Calu3 (cell line): Measurements from ENCODE around the gene RGS9BP. TPM values are rescaled to one million over a fixed set of nuclear protein-coding genes. Genes with fewer than 3 reads are reported as not detected.
A peak's percentile ranks its signal among the peaks of the same experiment; 100 is the strongest.
"Not testable (repeated sequence)": the region's sequence is repeated elsewhere in the genome, so short reads cannot be mapped to it uniquely, and the experiment has no call there.

Experiments used
- BruUV-seq: library from RNA; stranded (reverse); fragments of 400-500 nt; replicated peaks from 2 replicates; lab custom pipeline; 2021; lab: Mats Ljungman, UMichigan
- CTCF ChIA-PET: fragments of 300-600 bp; sonication (Branson Sonifier 250); formaldehyde crosslinking; loops from one replicate; lab custom pipeline; 2022; ENCODE audit warnings: antibody characterized with exemption; lab: Charles Lee
- DNase-seq: peaks from one replicate; pipeline ENCODE4 v3.0.0; 2022
- H3K27ac Mint-ChIP-seq: one replicate; pipeline ENCODE4 v1.8.0; 2022; ENCODE audit warnings: mixed read lengths; ENCODE audit not compliant: unreplicated experiment
- H3K27me3 Mint-ChIP-seq: one replicate; pipeline ENCODE4 v1.8.0; 2022; ENCODE audit warnings: mixed read lengths; ENCODE audit not compliant: unreplicated experiment
- H3K36me3 Mint-ChIP-seq: one replicate; pipeline ENCODE4 v1.8.0; 2022; ENCODE audit warnings: mild to moderate bottlenecking, moderate library complexity, mixed read lengths; ENCODE audit not compliant: insufficient read depth, unreplicated experiment
- H3K4me1 Mint-ChIP-seq: one replicate; pipeline ENCODE4 v1.8.0; 2022; ENCODE audit warnings: mild to moderate bottlenecking, low read depth, mixed read lengths; ENCODE audit not compliant: unreplicated experiment
- H3K4me3 Mint-ChIP-seq: one replicate; pipeline ENCODE4 v1.8.0; 2022; ENCODE audit warnings: mild to moderate bottlenecking, low read depth, moderate library complexity, mixed read lengths; ENCODE audit not compliant: unreplicated experiment
- H3K9me3 Mint-ChIP-seq: one replicate; pipeline ENCODE4 v1.8.0; 2022; ENCODE audit warnings: low read depth, mixed read lengths; ENCODE audit not compliant: unreplicated experiment
- intact Hi-C: fragments of 100-400 bp; cut with micrococcal nuclease; formaldehyde crosslinking; loops from one replicate; pipeline ENCODE4 v1.10.0; 2022; ENCODE audit not compliant: unreplicated experiment
- total RNA-seq: library from RNA; stranded (reverse); gene quantifications from 2 replicates; pipeline ENCODE4 v1.2.3, GENCODE V29; 2022
- TF ChIP-seq, protein P1 (sequence below): fragments of 200-600 bp; IDR thresholded peaks from one replicate; pipeline ENCODE4 v1.8.0; 2022; ENCODE audit warnings: antibody characterized with exemption; ENCODE audit not compliant: unreplicated experiment

Gene RGS9BP
- total RNA-seq, 1 experiment from 2014 or later: 0.28 TPM

- TF ChIP-seq, protein P1, sequence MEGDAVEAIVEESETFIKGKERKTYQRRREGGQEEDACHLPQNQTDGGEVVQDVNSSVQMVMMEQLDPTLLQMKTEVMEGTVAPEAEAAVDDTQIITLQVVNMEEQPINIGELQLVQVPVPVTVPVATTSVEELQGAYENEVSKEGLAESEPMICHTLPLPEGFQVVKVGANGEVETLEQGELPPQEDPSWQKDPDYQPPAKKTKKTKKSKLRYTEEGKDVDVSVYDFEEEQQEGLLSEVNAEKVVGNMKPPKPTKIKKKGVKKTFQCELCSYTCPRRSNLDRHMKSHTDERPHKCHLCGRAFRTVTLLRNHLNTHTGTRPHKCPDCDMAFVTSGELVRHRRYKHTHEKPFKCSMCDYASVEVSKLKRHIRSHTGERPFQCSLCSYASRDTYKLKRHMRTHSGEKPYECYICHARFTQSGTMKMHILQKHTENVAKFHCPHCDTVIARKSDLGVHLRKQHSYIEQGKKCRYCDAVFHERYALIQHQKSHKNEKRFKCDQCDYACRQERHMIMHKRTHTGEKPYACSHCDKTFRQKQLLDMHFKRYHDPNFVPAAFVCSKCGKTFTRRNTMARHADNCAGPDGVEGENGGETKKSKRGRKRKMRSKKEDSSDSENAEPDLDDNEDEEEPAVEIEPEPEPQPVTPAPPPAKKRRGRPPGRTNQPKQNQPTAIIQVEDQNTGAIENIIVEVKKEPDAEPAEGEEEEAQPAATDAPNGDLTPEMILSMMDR: no peak
- peak overlapping the region; percentile 90 for H3K27ac Mint-ChIP-seq
- peak overlapping the region; percentile 82 for H3K4me3 Mint-ChIP-seq
- H3K27me3 Mint-ChIP-seq: no peaks in the 10 kb centered on the region
- DNase-seq: peak; percentile 63
- peaks cover 4% of the 10 kb centered on the region for H3K9me3 Mint-ChIP-seq
- intact Hi-C loops: no loop called here
- H3K36me3 Mint-ChIP-seq: peaks cover 43% of the 10 kb centered on the region
- CTCF ChIA-PET: interaction anchor here (0.5 to 1.2 kb wide), 2 partner anchors 16 to 18 kb away, joined by 3 to 6 read pairs; partner anchors contain the start of genes ANKRD27 and RGS9BP
- peaks cover 56% of the 10 kb centered on the region for H3K4me1 Mint-ChIP-seq
- no TSS peak for BruUV-seq
Measured at GRCh38 chr19:32691952-32692726, 16.5 kb downstream of the RGS9BP start.

- DNase-seq: no peak
Measured at GRCh38 chr19:32692727-32693061, 17.0 kb downstream of the RGS9BP start.

DNA sequence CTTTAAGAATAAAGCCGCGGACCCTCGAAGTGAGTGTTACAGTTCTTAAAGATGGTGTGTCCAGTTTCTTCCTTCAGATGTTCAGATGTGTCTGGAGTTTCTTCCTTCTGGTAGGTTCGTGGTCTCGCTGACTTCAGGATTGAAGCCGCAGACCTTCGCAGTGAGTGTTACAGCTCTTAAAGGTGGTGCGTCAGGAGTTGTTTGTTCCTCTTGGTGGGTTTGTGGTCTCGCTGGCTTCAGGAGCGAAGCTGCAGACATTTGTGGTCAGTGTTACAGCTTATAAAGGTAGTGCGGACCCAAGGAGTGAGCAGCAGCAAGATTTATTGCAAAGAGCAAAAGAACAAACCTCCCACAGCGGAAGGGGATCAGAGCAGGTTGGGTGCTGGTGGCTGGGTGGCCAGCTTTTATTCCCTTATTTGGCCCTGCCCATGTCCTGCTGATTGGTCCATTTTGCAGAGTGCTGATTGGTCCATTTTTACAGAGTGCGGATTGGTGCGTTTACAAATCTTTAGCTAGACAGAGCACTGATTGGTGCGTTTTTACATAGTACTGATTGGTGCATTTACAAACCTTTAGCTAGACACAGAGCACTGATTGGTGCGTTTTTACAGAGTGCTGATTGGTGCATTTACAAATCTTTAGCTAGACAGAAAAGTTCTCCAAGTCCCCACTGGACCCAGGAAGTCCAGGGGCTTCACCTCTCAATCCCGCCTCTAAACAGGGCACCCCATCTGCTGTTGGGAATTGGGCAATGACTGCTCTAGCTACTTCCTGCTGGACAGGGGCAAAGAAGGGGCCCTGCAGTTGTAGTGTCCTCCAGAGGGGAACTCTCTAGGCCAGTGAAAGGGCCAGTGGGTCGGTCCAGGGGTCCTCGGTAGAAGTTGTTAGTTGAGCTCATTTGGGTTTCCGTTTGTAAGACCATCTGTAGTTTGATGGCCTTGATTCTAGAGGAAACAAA lies 17.8 kb downstream of the RGS9BP start:
- Mint-ChIP-seq H3K4me1 (peaks cover 60% of the 10 kb centered on the region), H3K36me3 (peaks cover 45% of the 10 kb centered on the region), H3K4me3 (peak overlapping the region; percentile 82), H3K27ac (peak overlapping the region; percentile 90)
- H3K9me3 Mint-ChIP-seq, H3K27me3 Mint-ChIP-seq, DNase-seq, intact Hi-C loops: not testable (repeated sequence)
- CTCF ChIA-PET: interaction anchor here (0.6 to 0.9 kb wide), 2 partner anchors 14 to 18 kb away, joined by 3 to 4 read pairs; partner anchors contain the start of genes ANKRD27 and RGS9BP
- BruUV-seq: TSS peak; percentile 24

More at GRCh38 chr19:32692727-32693061, 17.0 kb downstream of the RGS9BP start:
- Mint-ChIP-seq H3K4me1 (peaks cover 60% of the 10 kb centered on the region), H3K4me3 (peak overlapping the region; percentile 82), H3K27ac (peak overlapping the region; percentile 90), H3K9me3 (peaks cover 4% of the 10 kb centered on the region), H3K27me3 (no peaks in the 10 kb centered on the region), H3K36me3 (peaks cover 43% of the 10 kb centered on the region)
- intact Hi-C loops: no loop called here
- CTCF ChIA-PET: no interaction called here
- no TSS peak for BruUV-seq
- TF ChIP-seq, protein P1: no peak

GRCh38 chr19:32694316-32694715 lies 18.7 kb downstream of the RGS9BP start:
- H3K9me3 Mint-ChIP-seq, CTCF ChIA-PET, DNase-seq, H3K27me3 Mint-ChIP-seq, intact Hi-C loops, BruUV-seq: not testable (repeated sequence)
- Mint-ChIP-seq H3K27ac (peak overlapping the region; percentile 90), H3K4me1 (peaks cover 60% of the 10 kb centered on the region), H3K4me3 (peak overlapping the region; percentile 82), H3K36me3 (peaks cover 54% of the 10 kb centered on the region)

DNA sequence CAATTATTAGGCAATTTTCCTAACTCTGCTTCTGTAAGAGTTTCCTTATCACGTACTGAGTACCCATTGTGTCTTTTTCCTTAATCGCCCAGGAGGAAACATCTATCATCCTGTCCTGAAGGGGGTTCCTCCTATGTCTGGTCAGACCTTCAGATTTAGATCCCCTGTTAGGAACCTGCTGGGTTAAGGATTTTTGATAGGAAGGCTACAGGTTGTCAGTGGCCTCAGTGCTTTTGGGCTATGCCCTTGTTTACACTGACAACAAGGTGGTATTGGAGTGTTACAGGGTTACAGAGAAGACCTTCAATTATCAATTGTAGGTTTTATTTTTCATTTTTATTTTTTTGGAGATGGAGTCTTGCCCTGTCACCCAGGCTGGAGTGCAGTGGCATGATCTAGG lies 19.2 kb downstream of the RGS9BP start:
- CTCF ChIA-PET, DNase-seq, intact Hi-C loops: not testable (repeated sequence)

GRCh38 chr19:32695506-32695905 lies 19.9 kb downstream of the RGS9BP start:
- H3K27me3 Mint-ChIP-seq, CTCF ChIA-PET, intact Hi-C loops, BruUV-seq, DNase-seq, H3K4me3 Mint-ChIP-seq, H3K9me3 Mint-ChIP-seq: not testable (repeated sequence)
- Mint-ChIP-seq H3K36me3 (peaks cover 54% of the 10 kb centered on the region), H3K27ac (peak overlapping the region; percentile 19), H3K4me1 (peaks cover 60% of the 10 kb centered on the region)

More for the DNA sequence above, 19.2 kb downstream of the RGS9BP start:
- H3K9me3 Mint-ChIP-seq, H3K27ac Mint-ChIP-seq, BruUV-seq, H3K27me3 Mint-ChIP-seq: not testable (repeated sequence)
- Mint-ChIP-seq H3K4me3 (peak overlapping the region; percentile 82), H3K36me3 (peaks cover 54% of the 10 kb centered on the region), H3K4me1 (peaks cover 60% of the 10 kb centered on the region)

GRCh38 chr19:32696771-32697170 lies 21.1 kb downstream of the RGS9BP start:
- BruUV-seq, H3K27ac Mint-ChIP-seq, CTCF ChIA-PET, H3K27me3 Mint-ChIP-seq, DNase-seq, intact Hi-C loops, H3K4me3 Mint-ChIP-seq, H3K9me3 Mint-ChIP-seq: not testable (repeated sequence)
- H3K36me3 Mint-ChIP-seq: peaks cover 46% of the 10 kb centered on the region
- H3K4me1 Mint-ChIP-seq: peaks cover 57% of the 10 kb centered on the region
